Upper lobe of right lung (tissue), 1 donor: ENCODE results near the gene ADAMTS14. TPM values are rescaled to one million over a fixed set of nuclear protein-coding genes. Genes with fewer than 3 reads are reported as not detected.
"Not testable (repeated sequence)": the region's sequence is repeated elsewhere in the genome, so short reads cannot be mapped to it uniquely, and the experiment has no call there.

ENCODE experiments used
- ATAC-seq: fragments of 200-7000 bp; cut with Tn5 transposase; one replicate; pipeline ENCODE4 v1.9.1; 2020; ENCODE audit warnings: mild to moderate bottlenecking, moderate library complexity
- DNase-seq: peaks from one replicate; pipeline ENCODE4 v3.0.0-alpha.2; 2020
- H3K27ac ChIP-seq: fragments of 200-600 bp; one replicate; pipeline ENCODE4 v1.8.0; 2022
- H3K27me3 ChIP-seq: fragments of 200-600 bp; one replicate; pipeline ENCODE4 v1.8.0; 2022; ENCODE audit warnings: mild to moderate bottlenecking
- H3K36me3 ChIP-seq: fragments of 200-600 bp; one replicate; pipeline ENCODE4 v1.8.0; 2022
- H3K4me1 ChIP-seq: fragments of 200-600 bp; one replicate; pipeline ENCODE4 v1.8.0; 2022
- H3K4me3 ChIP-seq: fragments of 200-600 bp; one replicate; pipeline ENCODE4 v1.8.0; 2022; ENCODE audit warnings: mild to moderate bottlenecking
- H3K9me3 ChIP-seq: fragments of 200-600 bp; one replicate; pipeline ENCODE4 v1.8.0; 2022
- CTCF ChIP-seq: fragments of 200-600 bp; IDR thresholded peaks from one replicate; pipeline ENCODE4 v1.8.0; 2022; ENCODE audit warnings: antibody characterized with exemption
- intact Hi-C: fragments of 100-400 bp; cut with DNase I; formaldehyde crosslinking; loops from one replicate; pipeline ENCODE4 v1.11.0; 2022
- total RNA-seq: library from RNA; stranded (reverse); fragmentation: NEBNext Ultra II Directional; extraction: Animal tissue kit (Norgen Biotek cat#: 25700); gene quantifications from one replicate; pipeline ENCODE4 v1.2.1, GENCODE V29; 2021
- donor health status: DM: no; HTN: yes; CAD: no; lungs with severe emphysema.

The ADAMTS14 gene
- total RNA-seq, 1 donor from 2014 or later, result 0.55 TPM

DNA sequence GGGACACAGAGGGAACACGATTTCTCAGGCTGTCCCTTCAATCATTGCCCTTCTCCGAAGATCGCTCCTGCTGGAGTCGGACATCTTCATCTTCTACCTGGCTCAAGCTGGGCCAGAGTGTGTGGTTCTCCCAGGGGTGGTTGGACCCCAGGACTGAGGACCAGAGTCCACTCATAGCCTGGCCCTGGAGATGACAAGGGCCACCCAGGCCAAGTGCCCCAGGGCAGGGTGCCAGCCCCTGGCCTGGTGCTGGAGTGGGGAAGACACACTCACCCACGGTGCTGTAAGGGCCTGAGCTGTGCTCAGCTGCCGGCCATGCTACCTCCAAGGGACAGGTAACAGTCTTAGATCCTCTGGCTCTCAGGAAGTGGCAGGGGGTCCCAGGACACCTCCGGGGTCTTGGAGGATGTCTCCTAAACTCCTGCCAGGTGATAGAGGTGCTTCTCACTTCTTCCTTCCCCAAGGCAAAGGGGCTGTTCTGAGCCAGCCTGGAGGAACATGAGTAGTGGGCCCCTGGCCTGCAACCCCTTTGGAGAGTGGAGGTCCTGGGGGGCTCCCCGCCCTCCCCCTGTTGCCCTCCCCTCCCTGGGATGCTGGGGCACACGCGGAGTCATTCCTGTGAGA lies 89.5 kb downstream of the ADAMTS14 start:
- no peak for TF ChIP-seq CTCF

DNA sequence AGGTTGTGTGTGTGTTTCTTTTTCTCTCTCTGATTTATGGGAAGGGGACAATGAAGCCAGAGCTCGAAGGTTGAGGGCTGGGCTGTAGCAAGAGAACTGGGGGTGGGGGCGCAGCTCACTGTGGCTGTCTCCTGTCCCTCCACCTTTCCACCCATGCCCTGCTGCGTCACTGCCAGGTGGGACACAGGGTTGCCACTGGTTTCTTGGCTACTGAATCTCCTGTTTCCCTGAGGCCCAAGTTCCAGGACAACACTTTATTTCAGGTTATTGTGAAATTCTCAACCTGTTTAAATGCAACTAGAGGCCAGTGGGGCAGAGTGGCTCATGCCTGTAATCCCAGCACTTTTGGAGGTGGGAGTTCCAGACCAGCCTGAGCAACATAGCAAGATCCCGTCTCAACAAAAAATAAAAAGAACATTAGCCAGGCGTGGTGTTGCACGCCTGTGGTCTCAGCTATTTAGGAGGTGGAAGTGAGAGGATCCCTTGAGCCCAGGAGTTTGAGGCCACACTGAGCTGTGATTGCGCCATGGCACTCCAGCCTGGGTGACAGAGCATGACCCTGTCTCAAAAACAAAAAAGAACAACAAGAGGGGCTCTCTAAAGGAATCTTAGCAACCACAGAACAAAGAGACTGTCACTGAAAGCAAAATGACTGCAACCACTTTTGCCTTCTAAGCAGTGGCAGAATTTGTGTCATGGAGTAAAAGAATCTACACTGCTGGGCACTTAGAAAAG lies 90.3 kb downstream of the ADAMTS14 start:
- H3K4me3 ChIP-seq, result no peak overlapping the region
- no peak overlapping the region for H3K27ac ChIP-seq
- no peaks in the 10 kb centered on the region for H3K9me3 ChIP-seq
- intact Hi-C loops, result loop anchor here (10.0 kb wide), 1 partner anchor 298 kb away; no protein-coding TSS in a partner anchor
- DNase-seq, result peak; percentile 55
- no peaks in the 10 kb centered on the region for H3K27me3 ChIP-seq
- no peaks in the 10 kb centered on the region for H3K4me1 ChIP-seq
- no peak for TF ChIP-seq CTCF
- ATAC-seq, result no peak
- H3K36me3 ChIP-seq, result no peaks in the 10 kb centered on the region

More for the DNA sequence above, 89.5 kb downstream of the ADAMTS14 start:
- H3K9me3 ChIP-seq, result no peaks in the 10 kb centered on the region
- H3K27me3 ChIP-seq, result no peaks in the 10 kb centered on the region
- H3K4me3 ChIP-seq, result no peak overlapping the region
- intact Hi-C loops, result loop anchor here (10.0 kb wide), 1 partner anchor 297 kb away; no protein-coding TSS in a partner anchor
- ATAC-seq (no peak), DNase-seq (no peak)
- H3K4me1 ChIP-seq, result no peaks in the 10 kb centered on the region
- H3K27ac ChIP-seq, result no peak overlapping the region
- H3K36me3 ChIP-seq, result no peaks in the 10 kb centered on the region

- TF ChIP-seq CTCF, result no peak
- Histone ChIP-seq H3K4me3 (no peak overlapping the region), H3K27ac (no peak overlapping the region), H3K36me3 (no peaks in the 10 kb centered on the region), H3K4me1 (no peaks in the 10 kb centered on the region), H3K9me3 (no peaks in the 10 kb centered on the region), H3K27me3 (no peaks in the 10 kb centered on the region)
- intact Hi-C loops, result loop anchor here (10.0 kb wide), 1 partner anchor 299 kb away; no protein-coding TSS in a partner anchor
- DNase-seq (no peak), ATAC-seq (no peak)
These were observed 91.3 kb downstream of the ADAMTS14 start for GRCh38 chr10:70763567-70763966.

GRCh38 chr10:70765794-70766594 lies 93.7 kb downstream of the ADAMTS14 start:
- no peak for ATAC-seq
- Histone ChIP-seq H3K36me3 (no peaks in the 10 kb centered on the region), H3K9me3 (no peaks in the 10 kb centered on the region), H3K4me1 (no peaks in the 10 kb centered on the region), H3K4me3 (no peak overlapping the region), H3K27me3 (no peaks in the 10 kb centered on the region), H3K27ac (no peak overlapping the region)
- no peak for TF ChIP-seq CTCF
- intact Hi-C loops, result loop anchor here (10.0 kb wide), 1 partner anchor 301 kb away; no protein-coding TSS in a partner anchor
- no peak for DNase-seq

DNA sequence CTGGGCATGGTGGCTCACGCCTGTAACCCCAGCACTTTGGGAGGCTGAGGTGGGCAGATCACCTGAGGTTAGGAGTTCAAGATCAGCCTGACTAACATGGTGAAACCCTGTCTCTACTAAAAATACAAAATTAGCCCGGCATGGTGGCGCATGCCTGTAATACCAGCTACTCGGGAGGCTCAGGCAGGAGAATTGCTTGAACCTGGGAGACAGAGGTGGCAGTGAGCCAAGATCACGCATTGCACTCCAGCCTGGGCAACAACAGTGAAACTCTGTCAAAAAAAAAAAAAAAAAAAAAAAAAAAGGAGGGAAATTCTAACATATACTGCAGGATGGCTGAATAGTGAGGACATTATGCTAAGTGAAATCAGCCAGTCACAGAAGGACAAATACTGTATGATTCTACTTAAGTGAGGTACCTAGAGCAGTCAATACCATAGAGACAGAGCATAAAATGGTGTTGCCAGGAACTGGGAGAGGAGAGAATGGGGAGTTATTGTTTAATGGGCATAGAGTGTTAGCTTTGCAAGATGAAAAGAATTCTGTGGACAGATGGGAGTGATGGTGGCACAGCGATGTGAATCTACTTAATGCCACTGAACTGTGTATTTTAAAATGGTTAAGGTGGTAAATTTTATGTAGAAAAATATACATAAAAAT lies 95.8 kb downstream of the ADAMTS14 start:
- intact Hi-C loops, result loop anchor here (10.0 kb wide), 1 partner anchor 303 kb away; no protein-coding TSS in a partner anchor
- not testable (repeated sequence) for H3K27ac ChIP-seq, H3K36me3 ChIP-seq, H3K4me1 ChIP-seq, ATAC-seq, H3K9me3 ChIP-seq, H3K27me3 ChIP-seq, DNase-seq, H3K4me3 ChIP-seq
